Liver (tissue), 9 donors: Measurements from ENCODE around the gene DRC1. TPM values are rescaled to one million over a fixed set of nuclear protein-coding genes. Genes with fewer than 3 reads are reported as not detected.

ENCODE experiments used
- DNase-seq: peaks from one replicate; pipeline ENCODE4 v3.0.0-alpha.2; 2017; ENCODE audit warnings: low spot score
- H3K27ac ChIP-seq, 2 donors: one replicate each; pipeline ENCODE4 v1.7.0; 2013; ENCODE audit warnings: inconsistent platforms in 2 of 2, low read length in 2 of 2, control low read depth in 1 of 2, low read depth in 1 of 2, mild to moderate bottlenecking in 1 of 2
- H3K27me3 ChIP-seq, 4 donors: one replicate each; pipeline versions ENCODE4 v1.6.1 to v1.7.0; 2013; ENCODE audit warnings: low read length in 3 of 4, inconsistent platforms in 1 of 4, mild to moderate bottlenecking in 1 of 4, moderate library complexity in 1 of 4; ENCODE audit not compliant: control insufficient read depth in 4 of 4, insufficient read depth in 4 of 4
- H3K36me3 ChIP-seq, 4 donors: one replicate each; pipeline versions ENCODE4 v1.6.1 to v1.7.0; 2013; ENCODE audit warnings: low read length in 3 of 4, mild to moderate bottlenecking in 3 of 4, low read depth in 1 of 4, moderate library complexity in 1 of 4; ENCODE audit not compliant: control insufficient read depth in 4 of 4, insufficient read depth in 3 of 4
- H3K4me1 ChIP-seq, 4 donors: one replicate each; pipeline versions ENCODE4 v1.6.1 to v1.7.0; 2013; ENCODE audit warnings: low read length in 3 of 4, mild to moderate bottlenecking in 3 of 4, moderate library complexity in 1 of 4; ENCODE audit not compliant: control insufficient read depth in 4 of 4, insufficient read depth in 4 of 4
- H3K4me3 ChIP-seq, 3 donors: one replicate each; pipeline versions ENCODE4 v1.6.1 to v1.7.0; 2013; ENCODE audit warnings: low read length in 3 of 3, control low read depth in 1 of 3, low read depth in 1 of 3, mild to moderate bottlenecking in 1 of 3
- H3K9ac ChIP-seq, 2 donors: one replicate each; pipeline ENCODE4 v1.7.0; 2013; ENCODE audit warnings: low read length in 2 of 2, mild to moderate bottlenecking in 2 of 2, moderate library complexity in 2 of 2, control low read depth in 1 of 2, low read depth in 1 of 2
- H3K9me3 ChIP-seq, 4 donors: one replicate each; pipeline versions ENCODE4 v1.6.1 to v1.7.0; 2013; ENCODE audit warnings: low read length in 3 of 4; ENCODE audit not compliant: control insufficient read depth in 4 of 4
- EGR1 ChIP-seq, 2 donors: IDR thresholded peaks; 2 replicates each; pipeline ENCODE4 v1.6.1; 2016 to 2018; ENCODE audit warnings: antibody characterized with exemption in 2 of 2, low read depth in 2 of 2
- GABPA ChIP-seq, 2 donors: IDR thresholded peaks in 1 of 2; conservative IDR thresholded peaks in 1 of 2; 2 replicates each; pipeline ENCODE4 v1.6.1; 2016; ENCODE audit warnings: antibody characterized with exemption in 2 of 2, mild to moderate bottlenecking in 1 of 2, moderate library complexity in 1 of 2
- JUND ChIP-seq, 2 donors: IDR thresholded peaks; 2 replicates each; pipeline ENCODE4 v1.6.1; 2016; ENCODE audit warnings: antibody characterized with exemption in 2 of 2
- NR2F2 ChIP-seq: IDR thresholded peaks from 2 replicates; pipeline ENCODE4 v1.6.1; 2016; ENCODE audit warnings: antibody characterized with exemption
- RAD21 ChIP-seq, 2 donors: IDR thresholded peaks; 2 replicates each; pipeline ENCODE4 v1.6.1; 2016; ENCODE audit warnings: antibody characterized with exemption in 2 of 2, mild to moderate bottlenecking in 2 of 2
- SP1 ChIP-seq: IDR thresholded peaks from 2 replicates; pipeline ENCODE4 v1.6.1; 2018; ENCODE audit warnings: antibody characterized with exemption, mild to moderate bottlenecking
- TAF1 ChIP-seq: conservative IDR thresholded peaks from 2 replicates; pipeline ENCODE4 v1.6.1; 2016; ENCODE audit warnings: antibody characterized with exemption, mild to moderate bottlenecking
- YY1 ChIP-seq: IDR thresholded peaks from 2 replicates; pipeline ENCODE4 v1.6.1; 2016; ENCODE audit warnings: antibody characterized with exemption, mild to moderate bottlenecking
- WGBS: extraction: QIAGEN DNeasy Blood & Tissue Kit; methylation state at CpG from one replicate; pipeline ENCODE4 v1.1.7; 2013; 5-methylcytosine and 5-hydroxymethylcytosine counted together
- polyA plus RNA-seq, 2 donors: library from polyadenylated mRNA; stranded (reverse) in 1 of 2; unstranded in 1 of 2; fragments of 200-250 nt in 1 of 2; fragments of >200 nt in 1 of 2; fragmentation: Nextera tagmentation in 1 of 2; extraction: Ambion mirVana in 1 of 2; gene quantifications; one replicate each; pipeline versions ENCODE4 v1.2.1 to v1.2.3, GENCODE V29; 2013 to 2015
- total RNA-seq, 2 donors: library from RNA; depleted of rRNA; stranded (reverse); fragments of >200 nt; gene quantifications; one replicate each; pipeline ENCODE4 v1.2.3, GENCODE V29; 2014
- TF ChIP-seq, protein P1 (sequence below): IDR thresholded peaks from 2 replicates; pipeline ENCODE4 v1.6.1; 2016; ENCODE audit warnings: antibody characterized with exemption
- TF ChIP-seq, protein P2 (sequence below): IDR thresholded peaks from 2 replicates; pipeline ENCODE4 v1.6.1; 2016; ENCODE audit warnings: antibody characterized with exemption
- TF ChIP-seq, protein P3 (sequence below): fragments of 150-350 bp; IDR thresholded peaks from 2 replicates; pipeline ENCODE4 v1.5.1; 2017; ENCODE audit warnings: improper control_type of control experiment, low read depth, low read length; ENCODE audit not compliant: missing input control
- TF ChIP-seq, protein P4 (sequence below): IDR thresholded peaks from 2 replicates; pipeline ENCODE4 v1.6.1; 2016; ENCODE audit warnings: antibody characterized with exemption
- TF ChIP-seq, protein P5 (sequence below): IDR thresholded peaks from 2 replicates; pipeline ENCODE4 v1.6.1; 2016; ENCODE audit warnings: antibody characterized with exemption, mild to moderate bottlenecking
- donor health status: healthy.
- donor health status: healthy.
- donor health status: healthy.
- donor health status: healthy.
- donor health status: healthy.

DRC1 gene
- total and polyA plus RNA-seq, 4 donors = 0.28 TPM; not detected in 3

DNA sequence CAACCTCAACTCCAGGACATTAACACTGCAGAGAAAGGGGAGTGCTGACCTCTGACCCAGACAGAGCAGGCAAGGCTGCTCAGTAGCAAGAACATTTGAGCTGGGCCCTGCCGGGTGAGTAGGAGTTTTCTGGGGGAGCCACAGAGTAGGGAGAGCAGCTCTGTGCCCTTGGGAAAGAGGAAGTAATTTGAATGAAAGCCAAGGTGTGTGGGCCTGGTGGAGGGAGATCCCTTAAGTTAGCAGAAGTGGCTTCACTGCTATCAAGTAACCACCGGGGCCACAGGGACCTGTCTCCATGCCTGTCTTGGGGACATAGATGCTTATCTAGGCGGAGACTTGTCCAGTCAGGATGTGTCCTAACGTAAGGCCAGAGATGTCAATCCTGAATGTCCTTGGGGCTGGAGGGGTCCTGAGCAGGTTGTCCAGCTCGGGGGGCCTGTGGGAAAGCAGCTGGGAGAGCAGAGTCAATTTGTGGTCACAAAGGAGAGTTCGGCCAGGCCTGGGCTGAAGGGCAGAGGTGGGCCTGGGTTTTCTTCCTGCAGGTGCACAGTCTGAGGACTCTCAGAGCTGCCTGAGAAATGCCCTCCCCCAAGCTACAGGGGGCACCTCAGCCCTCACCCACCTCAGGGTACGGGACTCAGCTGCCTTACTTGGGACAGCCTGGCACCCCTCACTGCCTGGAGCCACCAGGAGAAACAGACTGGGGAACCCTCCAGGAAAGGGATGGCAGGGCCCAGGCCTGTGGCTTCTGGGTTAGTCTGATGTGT lies 91.2 kb downstream of the DRC1 start:
- 92% methylated on average over 7 of the region's 7 CpGs for WGBS

DNA sequence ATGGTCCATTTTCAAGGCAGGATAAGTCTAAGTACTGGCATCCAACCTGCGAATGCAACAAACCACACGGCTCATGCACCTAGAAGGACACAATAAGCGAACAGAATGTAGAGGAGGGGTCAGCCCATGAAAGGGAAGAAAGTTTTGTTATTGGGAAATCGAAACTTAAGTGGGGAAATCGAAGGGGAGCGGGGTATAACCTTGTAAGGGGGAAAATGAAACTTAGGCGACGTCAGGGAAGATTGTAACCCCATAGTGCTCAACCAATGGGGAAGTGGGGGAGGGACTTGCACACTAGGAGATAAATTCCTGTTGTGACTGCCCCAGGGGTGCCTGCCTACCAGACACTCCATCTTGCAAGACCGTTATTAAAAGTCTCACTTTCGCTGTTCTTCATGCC lies 91.8 kb downstream of the DRC1 start:
- Histone ChIP-seq H3K36me3 (no peaks in the 10 kb centered on the region), H3K9ac (no peak overlapping the region), H3K9me3 (no peaks in the 10 kb centered on the region), H3K4me1 (peaks cover 0 to 14% (median 8%) of the 10 kb centered on the region in 4 donors), H3K27ac (no peak overlapping the region), H3K4me3 (no peak overlapping the region), H3K27me3 (no peaks in the 10 kb centered on the region)
- 90% methylated on average over 10 of the region's 10 CpGs for WGBS
- TF ChIP-seq, protein P1, sequence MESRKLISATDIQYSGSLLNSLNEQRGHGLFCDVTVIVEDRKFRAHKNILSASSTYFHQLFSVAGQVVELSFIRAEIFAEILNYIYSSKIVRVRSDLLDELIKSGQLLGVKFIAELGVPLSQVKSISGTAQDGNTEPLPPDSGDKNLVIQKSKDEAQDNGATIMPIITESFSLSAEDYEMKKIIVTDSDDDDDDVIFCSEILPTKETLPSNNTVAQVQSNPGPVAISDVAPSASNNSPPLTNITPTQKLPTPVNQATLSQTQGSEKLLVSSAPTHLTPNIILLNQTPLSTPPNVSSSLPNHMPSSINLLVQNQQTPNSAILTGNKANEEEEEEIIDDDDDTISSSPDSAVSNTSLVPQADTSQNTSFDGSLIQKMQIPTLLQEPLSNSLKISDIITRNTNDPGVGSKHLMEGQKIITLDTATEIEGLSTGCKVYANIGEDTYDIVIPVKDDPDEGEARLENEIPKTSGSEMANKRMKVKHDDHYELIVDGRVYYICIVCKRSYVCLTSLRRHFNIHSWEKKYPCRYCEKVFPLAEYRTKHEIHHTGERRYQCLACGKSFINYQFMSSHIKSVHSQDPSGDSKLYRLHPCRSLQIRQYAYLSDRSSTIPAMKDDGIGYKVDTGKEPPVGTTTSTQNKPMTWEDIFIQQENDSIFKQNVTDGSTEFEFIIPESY = no peak
- no peak for TF ChIP-seq RAD21 (IDR thresholded peaks at IDR 0.05)
- TF ChIP-seq, protein P2, sequence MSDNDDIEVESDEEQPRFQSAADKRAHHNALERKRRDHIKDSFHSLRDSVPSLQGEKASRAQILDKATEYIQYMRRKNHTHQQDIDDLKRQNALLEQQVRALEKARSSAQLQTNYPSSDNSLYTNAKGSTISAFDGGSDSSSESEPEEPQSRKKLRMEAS = no peak
- TF ChIP-seq GABPA (IDR thresholded peaks at IDR 0.05 in 1 of 2, conservative IDR thresholded peaks at IDR 0.05 in 1 of 2) = no peak
- TF ChIP-seq, protein P3, sequence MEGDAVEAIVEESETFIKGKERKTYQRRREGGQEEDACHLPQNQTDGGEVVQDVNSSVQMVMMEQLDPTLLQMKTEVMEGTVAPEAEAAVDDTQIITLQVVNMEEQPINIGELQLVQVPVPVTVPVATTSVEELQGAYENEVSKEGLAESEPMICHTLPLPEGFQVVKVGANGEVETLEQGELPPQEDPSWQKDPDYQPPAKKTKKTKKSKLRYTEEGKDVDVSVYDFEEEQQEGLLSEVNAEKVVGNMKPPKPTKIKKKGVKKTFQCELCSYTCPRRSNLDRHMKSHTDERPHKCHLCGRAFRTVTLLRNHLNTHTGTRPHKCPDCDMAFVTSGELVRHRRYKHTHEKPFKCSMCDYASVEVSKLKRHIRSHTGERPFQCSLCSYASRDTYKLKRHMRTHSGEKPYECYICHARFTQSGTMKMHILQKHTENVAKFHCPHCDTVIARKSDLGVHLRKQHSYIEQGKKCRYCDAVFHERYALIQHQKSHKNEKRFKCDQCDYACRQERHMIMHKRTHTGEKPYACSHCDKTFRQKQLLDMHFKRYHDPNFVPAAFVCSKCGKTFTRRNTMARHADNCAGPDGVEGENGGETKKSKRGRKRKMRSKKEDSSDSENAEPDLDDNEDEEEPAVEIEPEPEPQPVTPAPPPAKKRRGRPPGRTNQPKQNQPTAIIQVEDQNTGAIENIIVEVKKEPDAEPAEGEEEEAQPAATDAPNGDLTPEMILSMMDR = no peak
- TF ChIP-seq, protein P4, sequence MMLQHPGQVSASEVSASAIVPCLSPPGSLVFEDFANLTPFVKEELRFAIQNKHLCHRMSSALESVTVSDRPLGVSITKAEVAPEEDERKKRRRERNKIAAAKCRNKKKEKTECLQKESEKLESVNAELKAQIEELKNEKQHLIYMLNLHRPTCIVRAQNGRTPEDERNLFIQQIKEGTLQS = no peak
- TF ChIP-seq NR2F2 = no peak
- TF ChIP-seq TAF1 = no peak
- no peak for TF ChIP-seq YY1
- no peak for TF ChIP-seq JUND (IDR thresholded peaks at IDR 0.05)
- TF ChIP-seq SP1 = no peak
- TF ChIP-seq, protein P5, sequence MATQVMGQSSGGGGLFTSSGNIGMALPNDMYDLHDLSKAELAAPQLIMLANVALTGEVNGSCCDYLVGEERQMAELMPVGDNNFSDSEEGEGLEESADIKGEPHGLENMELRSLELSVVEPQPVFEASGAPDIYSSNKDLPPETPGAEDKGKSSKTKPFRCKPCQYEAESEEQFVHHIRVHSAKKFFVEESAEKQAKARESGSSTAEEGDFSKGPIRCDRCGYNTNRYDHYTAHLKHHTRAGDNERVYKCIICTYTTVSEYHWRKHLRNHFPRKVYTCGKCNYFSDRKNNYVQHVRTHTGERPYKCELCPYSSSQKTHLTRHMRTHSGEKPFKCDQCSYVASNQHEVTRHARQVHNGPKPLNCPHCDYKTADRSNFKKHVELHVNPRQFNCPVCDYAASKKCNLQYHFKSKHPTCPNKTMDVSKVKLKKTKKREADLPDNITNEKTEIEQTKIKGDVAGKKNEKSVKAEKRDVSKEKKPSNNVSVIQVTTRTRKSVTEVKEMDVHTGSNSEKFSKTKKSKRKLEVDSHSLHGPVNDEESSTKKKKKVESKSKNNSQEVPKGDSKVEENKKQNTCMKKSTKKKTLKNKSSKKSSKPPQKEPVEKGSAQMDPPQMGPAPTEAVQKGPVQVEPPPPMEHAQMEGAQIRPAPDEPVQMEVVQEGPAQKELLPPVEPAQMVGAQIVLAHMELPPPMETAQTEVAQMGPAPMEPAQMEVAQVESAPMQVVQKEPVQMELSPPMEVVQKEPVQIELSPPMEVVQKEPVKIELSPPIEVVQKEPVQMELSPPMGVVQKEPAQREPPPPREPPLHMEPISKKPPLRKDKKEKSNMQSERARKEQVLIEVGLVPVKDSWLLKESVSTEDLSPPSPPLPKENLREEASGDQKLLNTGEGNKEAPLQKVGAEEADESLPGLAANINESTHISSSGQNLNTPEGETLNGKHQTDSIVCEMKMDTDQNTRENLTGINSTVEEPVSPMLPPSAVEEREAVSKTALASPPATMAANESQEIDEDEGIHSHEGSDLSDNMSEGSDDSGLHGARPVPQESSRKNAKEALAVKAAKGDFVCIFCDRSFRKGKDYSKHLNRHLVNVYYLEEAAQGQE = no peak
- DNase-seq = no peak

More for the DNA sequence above, 91.2 kb downstream of the DRC1 start:
- Histone ChIP-seq H3K27ac (no peak overlapping the region), H3K9me3 (no peaks in the 10 kb centered on the region), H3K4me1 (peaks cover 0 to 14% (median 8%) of the 10 kb centered on the region in 4 donors), H3K9ac (no peak overlapping the region), H3K27me3 (no peaks in the 10 kb centered on the region), H3K36me3 (no peaks in the 10 kb centered on the region), H3K4me3 (no peak overlapping the region)
- DNase-seq = no peak
- TF ChIP-seq, protein P2 = no peak
- TF ChIP-seq, protein P3 = no peak
- TF ChIP-seq GABPA (IDR thresholded peaks at IDR 0.05 in 1 of 2, conservative IDR thresholded peaks at IDR 0.05 in 1 of 2) (no peak), JUND (IDR thresholded peaks at IDR 0.05) (no peak), YY1 (no peak), EGR1 (IDR thresholded peaks at IDR 0.05; ENCODE audit: low read depth in 2 of 2) (no peak), SP1 (no peak)
- TF ChIP-seq, protein P4 = no peak
